ENCODE data around the gene SAMD13.

SAMD13 gene

DNA sequence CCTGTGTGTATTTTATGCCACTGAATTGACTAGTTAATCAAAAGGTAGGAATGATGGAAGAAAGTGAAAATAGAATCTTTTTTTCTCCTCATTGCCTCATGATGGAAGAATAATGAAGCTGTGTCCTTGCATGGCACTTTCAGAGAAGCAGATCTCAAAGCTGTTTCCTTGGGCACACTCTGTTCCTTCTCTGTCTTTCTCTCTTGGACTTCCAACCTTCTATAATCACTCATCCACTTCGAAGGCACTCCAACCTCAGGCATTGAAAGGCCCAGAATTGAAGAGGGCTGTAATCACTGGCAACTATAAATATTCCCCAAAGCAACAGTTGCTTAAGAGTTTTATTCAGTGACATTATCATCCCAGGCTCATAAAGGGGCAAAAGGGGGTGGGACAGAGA is 65.7 kb downstream of the SAMD13 start:
- no peak for TF ChIP-seq CTCF (IDR thresholded peaks at IDR 0.05; ENCODE audit: low read length, missing control alignments)
- no peak for DNase-seq (ENCODE audit: low read depth)
- H3K4me3 ChIP-seq (replicated peaks; ENCODE audit: low read depth, low read length), result no peak overlapping the region

- DNase-seq (ENCODE audit: low read depth), result no peak
- no peak for TF ChIP-seq CTCF (IDR thresholded peaks at IDR 0.05; ENCODE audit: low read length, missing control alignments)
- no peak overlapping the region for H3K4me3 ChIP-seq (replicated peaks; ENCODE audit: low read depth, low read length)
Measured at GRCh38 chr1:84368441-84368840, 66.9 kb downstream of the SAMD13 start.

DNA sequence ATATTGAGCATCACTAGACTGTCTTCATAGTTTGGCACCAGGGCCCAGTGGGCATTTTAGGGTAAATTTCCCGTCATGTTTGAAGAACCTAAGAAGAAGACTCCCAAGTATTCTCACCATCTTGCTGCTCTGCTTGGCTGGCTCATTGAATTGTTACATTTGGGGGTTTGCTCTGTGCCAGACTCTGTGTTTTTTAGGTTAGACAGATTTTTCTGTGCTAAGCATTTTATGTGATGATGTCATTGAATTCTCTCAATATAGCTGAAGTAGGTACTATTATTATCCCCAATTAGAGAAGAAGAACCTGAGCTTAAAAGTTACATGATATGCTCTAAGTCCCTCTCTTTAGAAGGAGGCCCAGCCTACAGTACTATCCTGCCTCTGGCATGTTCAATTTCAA is 68.8 kb downstream of the SAMD13 start:
- TF ChIP-seq CTCF (IDR thresholded peaks at IDR 0.05; ENCODE audit: low read length, missing control alignments), result no peak
- DNase-seq (ENCODE audit: low read depth), result no peak
- no peak overlapping the region for H3K4me3 ChIP-seq (replicated peaks; ENCODE audit: low read depth, low read length)

GRCh38 chr1:84370831-84371394 is 69.4 kb downstream of the SAMD13 start:
- TF ChIP-seq CTCF (IDR thresholded peaks at IDR 0.05; ENCODE audit: low read length, missing control alignments), result no peak
- DNase-seq (ENCODE audit: low read depth), result peak; percentile 64
- H3K4me3 ChIP-seq (replicated peaks; ENCODE audit: low read depth, low read length), result no peak overlapping the region

DNA sequence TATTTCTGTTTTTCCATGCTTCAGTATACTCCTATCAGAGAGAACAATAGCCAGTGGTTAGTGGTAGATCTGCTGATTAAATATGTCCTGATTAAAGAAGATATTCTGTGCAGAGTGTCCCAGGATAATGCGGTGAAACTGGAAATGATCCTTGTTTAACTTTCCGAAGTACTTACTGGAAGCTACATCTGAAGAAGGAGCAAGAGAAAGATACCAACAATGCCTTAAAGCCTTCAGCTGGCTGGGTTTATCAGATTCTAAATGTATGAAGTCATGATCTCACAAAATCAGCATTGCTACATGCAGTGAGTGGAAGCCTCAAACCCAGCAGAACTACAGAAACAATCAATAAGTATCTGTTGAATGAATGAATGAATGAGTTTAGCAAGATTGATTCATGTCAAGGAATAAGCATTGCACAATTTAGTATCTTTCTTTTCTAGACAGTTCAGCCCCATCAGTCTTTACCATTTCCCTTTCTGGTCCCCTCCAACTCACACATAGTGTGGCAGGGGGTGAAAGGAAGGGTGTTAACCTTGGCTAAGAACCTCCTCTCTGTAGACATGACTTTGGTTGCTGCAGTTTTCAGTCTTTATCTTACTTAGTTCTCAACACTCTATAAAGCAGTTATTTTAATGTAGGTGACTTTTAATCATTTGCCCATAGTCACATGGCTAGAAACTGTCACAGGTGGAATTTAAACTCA is 72.1 kb downstream of the SAMD13 start:
- no peak overlapping the region for H3K4me3 ChIP-seq (replicated peaks; ENCODE audit: low read depth, low read length)
- TF ChIP-seq CTCF (IDR thresholded peaks at IDR 0.05; ENCODE audit: low read length, missing control alignments), result no peak
- no peak for DNase-seq (ENCODE audit: low read depth)

- peak; percentile 37 for DNase-seq (ENCODE audit: low read depth)
- no peak for TF ChIP-seq CTCF (IDR thresholded peaks at IDR 0.05; ENCODE audit: low read length, missing control alignments)
- H3K4me3 ChIP-seq (replicated peaks; ENCODE audit: low read depth, low read length), result no peak overlapping the region
Measured at GRCh38 chr1:84374991-84375696, 73.6 kb downstream of the SAMD13 start.
